ENCODE measurements around the gene LPCAT1.

DNA sequence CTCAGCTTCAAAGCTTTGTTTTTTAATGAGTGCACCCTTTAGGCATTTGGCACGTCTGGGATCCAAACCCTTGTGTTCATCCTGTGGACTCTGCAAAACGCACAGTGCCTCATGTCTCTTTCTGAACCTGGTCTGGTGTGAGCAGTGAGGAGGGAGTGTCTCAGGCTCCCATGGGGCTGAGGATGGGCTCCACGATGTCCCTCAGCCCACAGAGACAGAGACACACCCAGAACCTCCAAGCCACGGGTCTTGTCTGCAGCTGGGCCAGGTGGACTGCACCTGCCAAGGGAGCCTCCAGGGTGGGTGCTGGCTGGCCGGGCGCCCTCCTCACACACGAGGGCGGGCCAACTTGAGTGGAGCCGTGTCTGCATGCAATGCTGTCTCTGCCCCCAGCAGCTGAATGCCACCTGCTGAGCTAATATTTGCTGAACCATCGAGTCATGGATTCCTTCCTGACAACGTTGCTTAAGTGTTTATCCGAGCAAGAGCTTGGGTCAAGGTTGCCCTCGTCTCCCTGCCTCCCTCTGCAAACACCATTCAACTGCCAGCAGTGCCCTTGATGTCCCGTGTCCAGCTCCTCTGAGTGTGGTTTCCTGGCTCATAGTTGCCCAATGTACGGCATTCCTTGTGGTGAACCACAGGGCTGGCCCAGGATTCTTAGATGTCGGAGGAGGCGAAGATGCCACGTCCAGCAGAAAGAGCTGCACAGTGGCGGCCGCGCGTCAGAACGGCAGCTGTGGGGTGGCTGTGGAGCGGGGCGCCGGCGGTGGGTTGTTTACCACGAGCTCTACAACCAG lies 31.4 kb upstream of the LPCAT1 start:
- TF ChIP-seq, protein P1, sequence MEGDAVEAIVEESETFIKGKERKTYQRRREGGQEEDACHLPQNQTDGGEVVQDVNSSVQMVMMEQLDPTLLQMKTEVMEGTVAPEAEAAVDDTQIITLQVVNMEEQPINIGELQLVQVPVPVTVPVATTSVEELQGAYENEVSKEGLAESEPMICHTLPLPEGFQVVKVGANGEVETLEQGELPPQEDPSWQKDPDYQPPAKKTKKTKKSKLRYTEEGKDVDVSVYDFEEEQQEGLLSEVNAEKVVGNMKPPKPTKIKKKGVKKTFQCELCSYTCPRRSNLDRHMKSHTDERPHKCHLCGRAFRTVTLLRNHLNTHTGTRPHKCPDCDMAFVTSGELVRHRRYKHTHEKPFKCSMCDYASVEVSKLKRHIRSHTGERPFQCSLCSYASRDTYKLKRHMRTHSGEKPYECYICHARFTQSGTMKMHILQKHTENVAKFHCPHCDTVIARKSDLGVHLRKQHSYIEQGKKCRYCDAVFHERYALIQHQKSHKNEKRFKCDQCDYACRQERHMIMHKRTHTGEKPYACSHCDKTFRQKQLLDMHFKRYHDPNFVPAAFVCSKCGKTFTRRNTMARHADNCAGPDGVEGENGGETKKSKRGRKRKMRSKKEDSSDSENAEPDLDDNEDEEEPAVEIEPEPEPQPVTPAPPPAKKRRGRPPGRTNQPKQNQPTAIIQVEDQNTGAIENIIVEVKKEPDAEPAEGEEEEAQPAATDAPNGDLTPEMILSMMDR (IDR thresholded peaks at IDR 0.05; ENCODE audit: extremely low read depth in 1 of 2, insufficient read depth in 1 of 2, low read depth in 1 of 2, low read length in 2 of 2) = no peak
- TF ChIP-seq JUN (IDR thresholded peaks at IDR 0.05; ENCODE audit: borderline replicate concordance, insufficient read depth, insufficient read length, low read depth) (no peak), POLR2A (IDR thresholded peaks at IDR 0.05; ENCODE audit: low read depth, low read length) (no peak), EZH2 (IDR thresholded peaks at IDR 0.05; ENCODE audit: borderline replicate concordance, low read depth, low read length, severe bottlenecking) (no peak), MYC (IDR thresholded peaks at IDR 0.05; ENCODE audit: low read depth, low read length) (no peak), POLR2AphosphoS5 (IDR thresholded peaks at IDR 0.05; ENCODE audit: insufficient read depth, low read depth, low read length) (no peak), MAX (IDR thresholded peaks at IDR 0.05; ENCODE audit: insufficient read depth, insufficient read length) (no peak), GATA2 (IDR thresholded peaks at IDR 0.05; ENCODE audit: insufficient read depth, insufficient read length, low read depth, low read length) (no peak)
